NCI-H1092 treated with DMSO at 0.1 percent for 48 hours (cell line): ENCODE data around the gene SSPN.

Source experiments
- DNase-seq: peaks from one replicate; lab custom pipeline; 2025; lab: John Stamatoyannopoulos, UW

The SSPN gene

GRCh38 chr12:26187014-26187798, 8.2 kb upstream of the SSPN start:
- no peak for DNase-seq

DNA sequence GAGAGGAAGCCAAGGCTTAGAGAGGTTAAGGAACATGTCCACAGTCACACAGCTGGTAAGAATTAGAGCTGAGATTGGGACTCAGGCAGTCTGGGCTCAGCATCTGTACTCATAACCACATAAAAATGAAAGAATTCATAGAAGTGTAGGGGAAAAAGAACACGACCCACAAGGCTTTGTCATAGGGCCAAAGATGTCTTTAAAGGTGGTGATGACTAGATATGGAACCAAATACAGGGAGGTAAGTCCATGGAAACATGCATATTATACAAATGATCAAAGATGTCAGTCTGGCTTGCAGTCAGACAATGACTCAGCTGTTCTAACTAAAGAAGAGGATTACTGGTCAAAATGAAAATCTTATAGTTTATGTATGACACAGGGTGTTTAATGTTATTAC, 7.2 kb upstream of the SSPN start:
- no peak for DNase-seq

GRCh38 chr12:26188641-26189040, 6.7 kb upstream of the SSPN start:
- DNase-seq = no peak

- no peak for DNase-seq
Observed at GRCh38 chr12:26192142-26192541, 3.2 kb upstream of the SSPN start.

- no peak for DNase-seq
Observed at GRCh38 chr12:26193539-26193938, 1.8 kb upstream of the SSPN start.

DNA sequence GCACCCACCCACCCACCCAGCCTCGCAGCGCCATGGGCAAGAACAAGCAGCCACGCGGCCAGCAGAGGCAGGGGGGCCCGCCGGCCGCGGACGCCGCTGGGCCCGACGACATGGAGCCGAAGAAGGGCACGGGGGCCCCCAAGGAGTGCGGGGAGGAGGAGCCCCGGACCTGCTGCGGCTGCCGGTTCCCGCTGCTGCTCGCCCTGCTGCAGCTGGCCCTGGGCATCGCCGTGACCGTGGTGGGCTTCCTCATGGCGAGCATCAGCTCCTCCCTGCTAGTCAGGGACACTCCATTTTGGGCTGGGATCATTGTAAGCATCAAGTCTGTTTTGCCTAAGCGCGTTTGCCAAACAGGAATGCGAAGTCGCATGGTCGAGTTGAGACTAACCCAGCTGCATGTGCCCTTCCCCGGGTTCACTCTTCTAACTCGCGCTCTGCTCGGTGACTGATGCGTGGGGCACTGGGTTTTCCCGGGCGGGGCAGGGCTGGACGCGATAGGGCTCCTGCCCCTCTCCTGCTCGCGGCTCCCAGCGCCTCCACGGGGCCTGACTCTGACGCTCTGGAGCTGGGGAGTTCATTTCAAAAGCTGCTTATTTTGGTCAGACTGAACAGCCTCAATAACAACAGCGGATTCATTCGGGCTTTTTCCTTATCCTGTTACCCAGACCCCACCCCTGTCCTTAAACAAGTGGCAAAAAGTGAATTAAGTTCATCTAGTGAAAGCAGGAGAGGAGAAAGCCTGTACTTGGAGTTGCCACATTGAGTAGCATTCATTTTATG, 458 bp downstream of the SSPN start:
- DNase-seq = no peak

- DNase-seq = no peak
Observed at GRCh38 chr12:26196421-26196716, 996 bp downstream of the SSPN start.

DNA sequence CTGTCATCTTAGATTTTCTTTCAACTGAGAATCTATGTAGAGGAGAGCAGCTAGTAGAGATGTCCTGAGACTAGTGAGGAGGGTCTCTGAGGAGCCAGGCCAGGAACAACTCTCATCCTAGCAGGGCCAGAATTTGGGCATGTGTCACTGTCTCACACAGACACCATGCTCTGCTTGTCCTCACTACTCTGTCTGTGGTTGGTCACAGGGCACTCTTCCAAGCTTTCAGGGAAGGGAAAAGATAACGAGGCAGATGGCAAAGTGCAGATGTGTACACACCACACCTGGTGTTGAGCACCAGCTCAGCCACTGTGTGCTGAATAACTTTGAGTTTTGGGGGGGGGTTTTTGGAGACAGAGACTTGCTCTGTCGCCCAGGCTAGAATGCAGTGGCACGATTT, 2.5 kb downstream of the SSPN start:
- DNase-seq = no peak

DNA sequence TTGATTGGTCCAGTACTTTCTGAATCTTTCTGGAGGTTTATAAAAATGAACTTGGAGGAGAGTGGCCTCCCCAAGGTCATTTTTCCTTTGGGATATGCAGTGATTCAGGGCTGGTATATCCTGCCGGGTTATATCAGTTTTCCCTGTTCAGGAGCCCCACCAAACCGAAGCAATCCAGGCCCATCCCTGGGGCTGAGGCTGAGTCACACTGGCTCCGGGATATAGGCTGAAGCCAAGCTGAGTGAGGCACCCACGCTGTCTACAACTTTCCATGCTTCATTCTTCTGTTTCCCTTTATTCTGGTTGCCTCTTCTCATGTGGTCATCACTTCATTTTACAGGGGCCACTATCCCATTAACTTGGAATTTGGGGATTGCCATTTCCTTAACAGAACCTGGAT, 3.4 kb downstream of the SSPN start:
- DNase-seq = no peak

GRCh38 chr12:26203167-26203780, 7.9 kb downstream of the SSPN start:
- DNase-seq = no peak

- no peak for DNase-seq
Observed at GRCh38 chr12:26204612-26205289, 9.4 kb downstream of the SSPN start.

- no peak for DNase-seq
Observed at GRCh38 chr12:26205298-26205697, 9.9 kb downstream of the SSPN start.

GRCh38 chr12:26205941-26206340, 10.6 kb downstream of the SSPN start:
- no peak for DNase-seq

- no peak for DNase-seq
Observed at GRCh38 chr12:26211331-26211730, 16.0 kb downstream of the SSPN start.

GRCh38 chr12:26212396-26212795, 17.0 kb downstream of the SSPN start:
- no peak for DNase-seq

DNA sequence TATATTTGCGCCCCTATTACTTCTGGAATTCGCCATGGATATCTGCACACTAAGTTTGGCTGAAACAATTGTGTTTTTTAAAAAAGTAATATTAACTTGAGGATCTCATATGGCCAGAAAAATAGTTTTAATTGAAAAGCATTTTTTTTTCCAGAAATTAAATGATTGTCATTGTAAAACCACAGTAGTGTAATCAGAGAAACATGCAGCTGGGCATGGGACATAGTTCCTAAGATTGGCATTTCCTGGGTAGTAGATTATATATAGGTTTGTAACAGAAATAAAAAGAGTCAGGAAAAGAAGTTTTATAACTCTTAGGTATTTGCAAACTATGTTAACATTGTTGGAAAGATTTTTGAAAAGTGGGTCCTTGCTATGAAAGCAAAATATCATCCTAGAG, 17.6 kb downstream of the SSPN start:
- no peak for DNase-seq

DNA sequence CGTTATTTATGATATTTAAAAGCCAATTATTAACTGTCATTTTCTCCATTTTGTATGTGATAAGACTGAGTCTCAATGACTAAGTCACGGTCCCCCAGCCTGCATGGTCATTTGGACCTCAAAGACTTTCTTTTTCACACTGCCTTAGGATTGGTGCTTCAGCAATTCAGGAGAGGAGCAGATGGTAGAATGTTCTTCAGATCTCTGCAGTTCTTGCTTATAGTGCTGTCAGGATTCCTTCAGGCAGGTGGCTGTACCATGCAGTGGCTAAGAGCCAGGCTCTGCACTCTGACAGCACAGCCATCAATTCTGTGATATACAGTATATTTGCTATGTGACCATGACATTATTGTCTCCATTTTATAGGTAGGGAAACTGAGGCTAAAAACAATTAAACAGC, 18.7 kb downstream of the SSPN start:
- no peak for DNase-seq

DNA sequence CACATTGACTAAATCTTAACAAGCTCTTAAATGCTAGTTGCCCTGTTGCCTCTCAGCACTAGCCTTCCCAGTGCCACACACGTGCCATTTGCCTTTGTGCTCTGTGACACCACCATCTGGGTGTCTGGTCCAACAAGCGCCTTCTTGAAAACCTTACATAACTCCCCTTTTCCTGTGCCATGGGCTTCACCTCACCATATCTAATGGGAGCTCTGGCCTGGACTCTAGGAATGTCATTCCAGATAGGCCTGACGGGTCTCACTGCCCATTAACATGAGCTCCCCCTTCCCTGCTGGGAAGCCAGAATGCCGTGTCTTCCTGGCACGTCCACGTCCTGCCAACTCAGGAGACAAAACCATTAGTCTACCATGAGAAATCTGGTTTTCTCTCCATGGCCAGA, 24.4 kb downstream of the SSPN start:
- DNase-seq = no peak

- no peak for DNase-seq
Observed at GRCh38 chr12:26224657-26225056, 29.3 kb downstream of the SSPN start.

- no peak for DNase-seq
Observed at GRCh38 chr12:26226122-26226521, 30.7 kb downstream of the SSPN start.

- DNase-seq = no peak
Observed at GRCh38 chr12:26226629-26227360, 31.4 kb downstream of the SSPN start.

DNA sequence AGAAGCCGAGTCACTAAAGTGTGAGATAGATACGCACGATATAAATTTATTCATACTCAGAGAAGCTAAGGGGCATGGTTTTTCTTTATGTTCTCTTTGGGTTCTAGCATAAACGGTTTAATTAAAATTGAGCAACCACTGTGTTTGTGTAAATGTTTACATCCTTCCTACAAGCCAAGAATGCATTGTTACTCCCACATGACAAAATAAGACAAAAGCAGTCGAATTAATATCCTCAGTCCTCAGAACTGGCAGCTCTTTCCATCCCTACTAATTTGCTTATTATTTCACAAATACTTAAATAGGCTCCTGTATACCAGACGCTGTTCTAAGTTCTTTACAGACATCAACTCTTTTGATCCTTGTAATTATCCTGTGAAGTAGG, 32.0 kb downstream of the SSPN start:
- no peak for DNase-seq
